H1 (cell line): ENCODE data around the gene KPNA6. TPM values are rescaled to one million over a fixed set of nuclear protein-coding genes. Genes with fewer than 3 reads are reported as not detected.

Experiments used
- CTCF ChIA-PET: fragments of 300-600 bp; sonication (Branson Sonifier 250); formaldehyde crosslinking; loops from one replicate; lab custom pipeline; 2021; ENCODE audit not compliant: partially characterized antibody; lab: Charles Lee
- POLR2A ChIA-PET: fragments of 300-600 bp; sonication (Branson Sonifier 250); formaldehyde crosslinking; loops from one replicate; lab custom pipeline; 2021; ENCODE audit warnings: inconsistent platforms; ENCODE audit not compliant: partially characterized antibody; lab: Charles Lee
- DNase-seq, 2 experiments: peaks; one replicate each; pipeline versions ENCODE4 v3.0.0 to v3.0.0-alpha.2; 2010 to 2022; ENCODE audit warnings: low spot score in 2 of 2, low read depth in 1 of 2, mixed read lengths in 1 of 2
- FAIRE-seq: peaks from 2 replicates; lab custom pipeline; 2011; peaks lifted over from hg19 to GRCh38; lab: Jason Lieb, UNC
- H2AFZ ChIP-seq: 2 replicates; pipeline ENCODE4 v1.8.1; 2012; ENCODE audit warnings: low read length, inconsistent platforms
- H2AK5ac ChIP-seq: 2 replicates; pipeline ENCODE4 v1.6.1; 2013; ENCODE audit warnings: low read depth, low read length
- H2BK120ac ChIP-seq: replicated peaks from 2 replicates; pipeline ENCODE3; 2013; ENCODE audit warnings: low read depth, low read length, inconsistent platforms
- H2BK12ac ChIP-seq: 2 replicates; pipeline ENCODE4 v1.6.1; 2013; ENCODE audit warnings: low read depth, low read length
- H2BK15ac ChIP-seq: 2 replicates; pipeline ENCODE4 v1.6.1; 2013; ENCODE audit warnings: low read length
- H2BK20ac ChIP-seq: 2 replicates; pipeline ENCODE4 v1.6.1; 2013; ENCODE audit warnings: low read length
- H2BK5ac ChIP-seq: 2 replicates; pipeline ENCODE4 v1.6.1; 2013; ENCODE audit warnings: low read depth, low read length
- H3K14ac ChIP-seq: 2 replicates; pipeline ENCODE4 v1.6.1; 2013; ENCODE audit warnings: inconsistent platforms; ENCODE audit not compliant: insufficient read length
- H3K18ac ChIP-seq: 2 replicates; pipeline ENCODE4 v1.6.1; 2013; ENCODE audit warnings: low read length; ENCODE audit errors: extremely low read depth
- H3K23ac ChIP-seq: 2 replicates; pipeline ENCODE4 v1.6.1; 2013; ENCODE audit warnings: inconsistent platforms; ENCODE audit not compliant: insufficient read length
- H3K23me2 ChIP-seq: 2 replicates; pipeline ENCODE4 v1.6.1; 2013; ENCODE audit warnings: low read depth, low read length
- H3K27ac ChIP-seq: 2 replicates; pipeline ENCODE4 v1.6.1; 2011; ENCODE audit warnings: low read depth, low read length, inconsistent platforms
- H3K27me3 ChIP-seq, 4 experiments: replicated peaks in 1 of 4; 1 replicate in 1 of 4; 2 replicates in 3 of 4; pipeline versions ENCODE4 v1.6.1 to v1.8.1; 2011 to 2013; ENCODE audit warnings: low read length in 3 of 4, mild to moderate bottlenecking in 3 of 4, inconsistent platforms in 2 of 4, mixed read lengths in 2 of 4, moderate library complexity in 1 of 4; ENCODE audit not compliant: control insufficient read depth in 3 of 4, insufficient read depth in 3 of 4; ENCODE audit errors: extremely low read depth in 1 of 4
- H3K36me3 ChIP-seq, 4 experiments: 2 replicates each; pipeline versions ENCODE4 v1.6.1 to v1.8.1; 2011 to 2013; ENCODE audit warnings: mild to moderate bottlenecking in 4 of 4, low read length in 3 of 4, moderate library complexity in 2 of 4, control low read depth in 1 of 4, inconsistent platforms in 1 of 4; ENCODE audit not compliant: insufficient read depth in 4 of 4, control insufficient read depth in 2 of 4
- H3K4ac ChIP-seq: replicated peaks from 2 replicates; pipeline ENCODE3; 2013; ENCODE audit warnings: low read length, low read depth, mixed read lengths, inconsistent platforms; ENCODE audit not compliant: insufficient read length
- H3K4me1 ChIP-seq, 4 experiments: replicated peaks in 1 of 4; 1 replicate in 1 of 4; 2 replicates in 3 of 4; pipeline versions ENCODE4 v1.6.1 to v1.8.1; 2011 to 2013; ENCODE audit warnings: low read length in 3 of 4, inconsistent platforms in 2 of 4, mixed read lengths in 1 of 4; ENCODE audit not compliant: insufficient read depth in 4 of 4, control insufficient read depth in 3 of 4
- H3K4me2 ChIP-seq, 2 experiments: 2 replicates each; pipeline versions ENCODE4 v1.6.1 to v1.8.1; 2011 to 2013; ENCODE audit warnings: low read depth in 2 of 2, low read length in 2 of 2, control low read depth in 1 of 2, inconsistent platforms in 1 of 2, mild to moderate bottlenecking in 1 of 2; ENCODE audit not compliant: insufficient read depth in 1 of 2
- H3K4me3 ChIP-seq, 4 experiments: fragments of 200-600, 300-600 bp in 1 of 4; sonication (generic), shearing (Covaris generic), sonication (Bioruptor Twin) in 1 of 4; 2 replicates each; pipeline versions ENCODE4 v1.5.1 to v1.8.1; 2011 to 2016; ENCODE audit warnings: low read length in 4 of 4, low read depth in 3 of 4, control low read depth in 2 of 4, inconsistent platforms in 2 of 4, mild to moderate bottlenecking in 2 of 4, mixed read lengths in 1 of 4, moderate library complexity in 1 of 4; ENCODE audit not compliant: insufficient read depth in 2 of 4; ENCODE audit errors: extremely low read depth in 1 of 4
- H3K56ac ChIP-seq: replicated peaks from 2 replicates; pipeline ENCODE3; 2013; ENCODE audit warnings: low read depth, mild to moderate bottlenecking, mixed read lengths, low read length, inconsistent platforms; ENCODE audit not compliant: insufficient read length
- H3K79me1 ChIP-seq: 2 replicates; pipeline ENCODE4 v1.6.1; 2013; ENCODE audit warnings: low read depth, low read length, control low read depth
- H3K79me2 ChIP-seq, 2 experiments: 2 replicates each; pipeline versions ENCODE4 v1.6.1 to v1.8.1; 2012 to 2013; ENCODE audit warnings: low read length in 2 of 2, mild to moderate bottlenecking in 2 of 2, inconsistent platforms in 1 of 2; ENCODE audit not compliant: insufficient read depth in 2 of 2, control insufficient read depth in 1 of 2
- H3K9ac ChIP-seq, 4 experiments: replicated peaks in 1 of 4; 1 replicate in 1 of 4; 2 replicates in 3 of 4; pipeline versions ENCODE4 v1.6.1 to v1.8.1; 2011 to 2013; ENCODE audit warnings: low read depth in 3 of 4, low read length in 3 of 4, control low read depth in 2 of 4, mild to moderate bottlenecking in 2 of 4, moderate library complexity in 2 of 4, inconsistent platforms in 1 of 4; ENCODE audit errors: extremely low read depth in 1 of 4
- H3K9me3 ChIP-seq, 2 experiments: 2 replicates each; pipeline versions ENCODE4 v1.6.1 to v1.8.1; 2012 to 2013; ENCODE audit warnings: mild to moderate bottlenecking in 2 of 2, moderate library complexity in 2 of 2, control low read depth in 1 of 2, inconsistent platforms in 1 of 2, low read depth in 1 of 2, low read length in 1 of 2, mixed read lengths in 1 of 2; ENCODE audit not compliant: insufficient read depth in 2 of 2
- H4K20me1 ChIP-seq, 2 experiments: replicated peaks in 1 of 2; 2 replicates each; pipeline versions ENCODE3 to v1.8.1; 2011 to 2013; ENCODE audit warnings: inconsistent platforms in 2 of 2, low read length in 2 of 2, mild to moderate bottlenecking in 1 of 2; ENCODE audit not compliant: insufficient read depth in 2 of 2, control insufficient read depth in 1 of 2
- H4K5ac ChIP-seq: 2 replicates; pipeline ENCODE4 v1.6.1; 2013; ENCODE audit warnings: low read length, low read depth, mixed read lengths, inconsistent platforms; ENCODE audit not compliant: insufficient read length
- H4K8ac ChIP-seq: 2 replicates; pipeline ENCODE4 v1.8.0; 2013; ENCODE audit warnings: mild to moderate bottlenecking, moderate library complexity, low read length, inconsistent platforms; ENCODE audit not compliant: insufficient read depth; ENCODE audit errors: extremely low read depth
- H4K91ac ChIP-seq: replicated peaks from 2 replicates; pipeline ENCODE3; 2013; ENCODE audit warnings: low read length, mixed read lengths, inconsistent platforms; ENCODE audit not compliant: insufficient read length
- CREB1 ChIP-seq: IDR thresholded peaks from 2 replicates; pipeline ENCODE4 v1.6.1; 2012; ENCODE audit warnings: inconsistent platforms
- CTBP2 ChIP-seq: IDR thresholded peaks from 2 replicates; pipeline ENCODE4 v1.7.0; 2011; ENCODE audit warnings: borderline replicate concordance, mild to moderate bottlenecking, moderate library complexity, mixed read lengths, low read length; ENCODE audit not compliant: insufficient read depth, insufficient read length
- JUN ChIP-seq: IDR thresholded peaks from 2 replicates; pipeline ENCODE4 v1.6.1; 2011; ENCODE audit warnings: low read depth, mild to moderate bottlenecking, improper control_type of control experiment, low read length
- RFX5 ChIP-seq: IDR thresholded peaks from 2 replicates; pipeline ENCODE4 v1.6.1; 2011; ENCODE audit warnings: low read depth, low read length, improper control_type of control experiment, borderline replicate concordance
- TAF1 ChIP-seq: IDR thresholded peaks from 2 replicates; pipeline ENCODE4 v1.6.1; 2011; ENCODE audit warnings: mild to moderate bottlenecking, low read depth, low read length
- TCF12 ChIP-seq: IDR thresholded peaks from 2 replicates; pipeline ENCODE4 v1.6.1; 2011; ENCODE audit warnings: low read depth, mild to moderate bottlenecking, low read length
- TEAD4 ChIP-seq: IDR thresholded peaks from 2 replicates; pipeline ENCODE4 v1.6.1; 2012; ENCODE audit warnings: low read depth, low read length, inconsistent platforms, mixed read lengths
- WGBS, 2 experiments: shearing (Covaris generic) in 1 of 2; methylation state at CpG; one replicate each; pipeline versions ENCODE4 v1.1.6 to v1.1.7; 2013 to 2015; ENCODE audit warnings: low lambda C conversion rate in 2 of 2, mixed read lengths in 2 of 2, inconsistent platforms in 1 of 2, low coverage in 1 of 2, missing lambda C conversion rate in 1 of 2; ENCODE audit not compliant: insufficient replicate concordance in 2 of 2, insufficient coverage in 1 of 2, insufficient read length in 1 of 2; ENCODE audit errors: extremely low coverage in 1 of 2, missing lambda C conversion rate in 1 of 2; 5-methylcytosine and 5-hydroxymethylcytosine counted together
- polyA plus RNA-seq, 7 experiments: library from polyadenylated mRNA; depleted of rRNA in 3 of 7; stranded (reverse) in 5 of 7; unstranded in 2 of 7; fragments of >200 nt in 5 of 7; fragments of 200-250 nt in 2 of 7; gene quantifications; 1 replicate in 5 of 7; 2 replicates in 1 of 7; 4 replicates in 1 of 7; pipeline versions ENCODE4 v1.2.1 to v1.2.3, GENCODE V29; 2011 to 2013; ENCODE audit warnings: missing spikeins in 2 of 7, mixed read lengths in 2 of 7
- total RNA-seq: library from RNA; stranded (reverse); fragmentation: NEBNext Ultra II Directional; extraction: Animal tissue kit (Norgen Biotek cat#: 25700); gene quantifications from 2 replicates; pipeline ENCODE4 v1.2.1, GENCODE V29; 2021

Gene KPNA6
- total and polyA plus RNA-seq, 2 of the 8 experiments (the other 6 are each of a cell fraction or from before 2014, with no cell fraction given): 24.2 to 120 TPM

DNA sequence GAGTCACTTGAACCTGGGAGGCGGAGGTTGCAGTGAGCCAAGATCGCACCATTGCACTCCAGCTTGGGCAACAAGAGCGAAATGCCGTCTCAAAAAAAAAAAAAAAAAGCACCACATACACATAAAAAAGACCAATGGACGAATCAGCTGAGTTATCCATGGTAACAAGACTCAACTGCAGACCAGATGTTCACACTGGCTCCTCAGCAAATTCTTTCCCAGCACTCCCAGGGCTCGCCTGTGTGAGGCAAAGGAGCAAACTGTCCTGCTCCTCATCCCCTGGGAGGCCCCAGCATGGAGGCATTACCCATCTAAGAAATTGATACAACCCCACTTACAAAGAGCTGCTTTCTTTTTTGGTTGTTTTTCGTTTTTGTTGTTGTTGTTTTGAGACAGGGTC, 111.2 kb downstream of the KPNA6 start:
- no peak overlapping the region for H2BK15ac ChIP-seq
- DNase-seq: no peak
- H2BK5ac ChIP-seq: no peak overlapping the region
- no peak overlapping the region for H4K91ac ChIP-seq
- H3K79me2 ChIP-seq: peaks cover 0 to 24% of the 10 kb centered on the region in 2 experiments; a peak in 3 of 4 replicates
- H2AFZ ChIP-seq: no peak overlapping the region
- 87% methylated on average over 5 of the region's 7 CpGs; no CpG with 5 or more reads in 1 of the 2 experiments for WGBS, 2 experiments
- CTCF ChIA-PET: interaction anchor here (1.1 to 2.3 kb wide), 3 partner anchors 12 to 98 kb away, joined by 3 to 7 read pairs (median 3); no protein-coding TSS in a partner anchor
- no peak overlapping the region for H2BK120ac ChIP-seq
- peaks cover 8% of the 10 kb centered on the region; the same call in 1 of the 2 replicates for H3K23me2 ChIP-seq
- TF ChIP-seq TCF12 (no peak), CREB1 (no peak), JUN (no peak), RFX5 (no peak), CTBP2 (no peak), TAF1 (no peak), TEAD4 (no peak)
- TF ChIP-seq, all 59 proteins: peak for 0
- peaks cover 2 to 18% (median 8%) of the 10 kb centered on the region in 4 experiments; a peak in 4 of 8 replicates for H3K36me3 ChIP-seq
- FAIRE-seq: no peak
- no peak overlapping the region; the same call in 1 of the 2 replicates for H4K8ac ChIP-seq
- no peak overlapping the region for H3K9ac ChIP-seq
- no peaks in the 10 kb centered on the region for H3K9me3 ChIP-seq
- peaks cover 1 to 3% of the 10 kb centered on the region in 2 experiments for H4K20me1 ChIP-seq
- H3K79me1 ChIP-seq: no peaks in the 10 kb centered on the region; the same call in 1 of the 2 replicates
- no peak overlapping the region for H3K18ac ChIP-seq
- POLR2A ChIA-PET: interaction anchor here (1.0 to 8.0 kb wide), 6 partner anchors 9 to 39 kb away, joined by 3 to 52 read pairs (median 4); partner anchors contain the start of genes DCDC2B and IQCC
- no peak overlapping the region for H3K56ac ChIP-seq
- no peak overlapping the region for H3K4me3 ChIP-seq
- no peak overlapping the region for H2AK5ac ChIP-seq
- peaks cover 0 to 7% (median 2%) of the 10 kb centered on the region in 4 experiments; a peak in 3 of 7 replicates for H3K4me1 ChIP-seq
- H3K14ac ChIP-seq: no peak overlapping the region
- no peak overlapping the region for H3K4me2 ChIP-seq
- no peak overlapping the region for H4K5ac ChIP-seq
- no peaks in the 10 kb centered on the region for H3K27me3 ChIP-seq
- no peak overlapping the region for H2BK20ac ChIP-seq
- H3K23ac ChIP-seq: no peak overlapping the region
- H3K4ac ChIP-seq: no peak overlapping the region
- no peak overlapping the region for H3K27ac ChIP-seq
- H2BK12ac ChIP-seq: no peak overlapping the region
